Osteoblast (primary cell): ENCODE results near the gene GRID1. TPM values are rescaled to one million over a fixed set of nuclear protein-coding genes. Genes with fewer than 3 reads are reported as not detected.
"Not testable (repeated sequence)": the region's sequence is repeated elsewhere in the genome, so short reads cannot be mapped to it uniquely, and the experiment has no call there.

ENCODE experiments used
- DNase-seq: peaks from one replicate; pipeline ENCODE4 v3.0.0; 2011; ENCODE audit warnings: low spot score, mixed read lengths; ENCODE audit not compliant: insufficient read length; ENCODE audit errors: missing footprints
- H2AFZ ChIP-seq: 2 replicates; pipeline ENCODE4 v1.6.0; 2011; ENCODE audit warnings: mild to moderate bottlenecking, low read length
- H3K27ac ChIP-seq: 2 replicates; pipeline ENCODE4 v1.5.1; 2011; ENCODE audit warnings: mild to moderate bottlenecking, low read depth, low read length, moderate library complexity
- H3K27me3 ChIP-seq: 2 replicates; pipeline ENCODE4 v1.6.0; 2012; ENCODE audit warnings: mild to moderate bottlenecking, control low read depth, inconsistent platforms, low read length, moderate library complexity; ENCODE audit not compliant: insufficient read depth
- H3K36me3 ChIP-seq: 2 replicates; pipeline ENCODE4 v1.5.1; 2011; ENCODE audit warnings: mild to moderate bottlenecking, low read length, control low read depth, moderate library complexity; ENCODE audit not compliant: insufficient read depth
- H3K4me1 ChIP-seq: 2 replicates; pipeline ENCODE4 v1.5.1; 2011; ENCODE audit warnings: mild to moderate bottlenecking, low read length, control low read depth, moderate library complexity; ENCODE audit not compliant: insufficient read depth
- H3K4me2 ChIP-seq: 2 replicates; pipeline ENCODE4 v1.6.0; 2011; ENCODE audit warnings: mild to moderate bottlenecking, low read length; ENCODE audit not compliant: insufficient read depth
- H3K4me3 ChIP-seq: fragments of 200-600 bp; sonication (generic); 3 replicates; pipeline ENCODE4 v1.5.1; 2012; ENCODE audit warnings: mild to moderate bottlenecking, low read length, inconsistent platforms; ENCODE audit not compliant: insufficient read depth
- H3K79me2 ChIP-seq: 2 replicates; pipeline ENCODE4 v1.6.0; 2012; ENCODE audit warnings: mild to moderate bottlenecking, low read length, control low read depth, inconsistent platforms; ENCODE audit not compliant: insufficient read depth
- H3K9me3 ChIP-seq: 2 replicates; pipeline ENCODE4 v1.5.1; 2011; ENCODE audit warnings: low read depth, low read length, control low read depth
- H4K20me1 ChIP-seq: 2 replicates; pipeline ENCODE4 v1.6.0; 2012; ENCODE audit warnings: mild to moderate bottlenecking, low read length, control low read depth; ENCODE audit not compliant: insufficient read depth
- CTCF ChIP-seq: IDR thresholded peaks from 2 replicates; pipeline ENCODE4 v1.5.1; 2011; ENCODE audit warnings: mild to moderate bottlenecking, low read depth, low read length, moderate library complexity; ENCODE audit errors: extremely low read depth
- total RNA-seq: library from RNA; depleted of rRNA; stranded (reverse); fragments of >200 nt; gene quantifications from 2 replicates; pipeline ENCODE4 v1.2.3, GENCODE V29; 2012

Gene GRID1
- total RNA-seq, 1 donor, result not detected

GRCh38 chr10:85720931-85721590 is 645.5 kb downstream of the GRID1 start:
- H3K79me2 ChIP-seq, result no peaks in the 10 kb centered on the region
- TF ChIP-seq CTCF, result no peak
- H2AFZ ChIP-seq, result no peak overlapping the region
- H3K4me2 ChIP-seq, result no peak overlapping the region
- no peak overlapping the region for H3K27ac ChIP-seq
- DNase-seq, result no peak
- H3K4me3 ChIP-seq, result no peak overlapping the region
- H4K20me1 ChIP-seq, result no peaks in the 10 kb centered on the region
- no peaks in the 10 kb centered on the region for H3K4me1 ChIP-seq
- no peaks in the 10 kb centered on the region for H3K27me3 ChIP-seq
- no peaks in the 10 kb centered on the region for H3K9me3 ChIP-seq
- H3K36me3 ChIP-seq, result no peaks in the 10 kb centered on the region

- H3K79me2 ChIP-seq, result no peaks in the 10 kb centered on the region
- no peak overlapping the region for H3K27ac ChIP-seq
- H3K27me3 ChIP-seq, result no peaks in the 10 kb centered on the region
- H4K20me1 ChIP-seq, result no peaks in the 10 kb centered on the region
- no peaks in the 10 kb centered on the region for H3K36me3 ChIP-seq
- H3K4me1 ChIP-seq, result no peaks in the 10 kb centered on the region
- H3K9me3 ChIP-seq, result no peaks in the 10 kb centered on the region
- no peak overlapping the region for H3K4me2 ChIP-seq
- H3K4me3 ChIP-seq, result no peak overlapping the region
- DNase-seq, result no peak
- TF ChIP-seq CTCF, result no peak
- no peak overlapping the region for H2AFZ ChIP-seq
These were observed 647.2 kb downstream of the GRID1 start for GRCh38 chr10:85719408-85719807.

- Histone ChIP-seq H3K4me2 (no peak overlapping the region), H3K27ac (no peak overlapping the region), H3K27me3 (no peaks in the 10 kb centered on the region), H3K4me1 (no peaks in the 10 kb centered on the region), H3K79me2 (no peaks in the 10 kb centered on the region), H2AFZ (no peak overlapping the region), H3K4me3 (no peak overlapping the region), H4K20me1 (no peaks in the 10 kb centered on the region), H3K9me3 (no peaks in the 10 kb centered on the region), H3K36me3 (no peaks in the 10 kb centered on the region)
- TF ChIP-seq CTCF, result no peak
- DNase-seq, result no peak
These were observed 652.7 kb downstream of the GRID1 start for GRCh38 chr10:85713885-85714284.

GRCh38 chr10:85702768-85703167 is 663.8 kb downstream of the GRID1 start:
- Histone ChIP-seq H3K27me3 (no peaks in the 10 kb centered on the region), H4K20me1 (no peaks in the 10 kb centered on the region), H3K4me1 (no peaks in the 10 kb centered on the region), H3K27ac (no peak overlapping the region), H3K4me3 (no peak overlapping the region), H3K79me2 (no peaks in the 10 kb centered on the region), H3K9me3 (no peaks in the 10 kb centered on the region), H3K36me3 (no peaks in the 10 kb centered on the region), H2AFZ (no peak overlapping the region), H3K4me2 (no peak overlapping the region)
- TF ChIP-seq CTCF, result no peak
- no peak for DNase-seq

GRCh38 chr10:85699066-85699465 is 667.5 kb downstream of the GRID1 start:
- not testable (repeated sequence) for H3K9me3 ChIP-seq, H2AFZ ChIP-seq, H3K79me2 ChIP-seq, H4K20me1 ChIP-seq, DNase-seq, H3K27ac ChIP-seq, H3K4me2 ChIP-seq, H3K4me3 ChIP-seq, H3K4me1 ChIP-seq, H3K27me3 ChIP-seq, H3K36me3 ChIP-seq
